Measurements from ENCODE around the gene ZNF467.
A peak's percentile ranks its signal among the peaks of the same experiment; 100 is the strongest.

The ZNF467 gene

GRCh38 chr7:149773446-149774236 is at the start of gene ZNF467:
Gene ZNF467, minus strand, starts transcription at chr7:149773588. Its CDS starts 2,556 bp downstream, at chr7:149771032.
- DNase-seq (ENCODE audit: low spot score): peak; percentile 36

- no peak for DNase-seq (ENCODE audit: low spot score)
Observed at GRCh38 chr7:149822353-149822943, 49.1 kb upstream of the ZNF467 start.

GRCh38 chr7:149821191-149822148 is 48.1 kb upstream of the ZNF467 start:
- DNase-seq (ENCODE audit: low spot score): no peak

GRCh38 chr7:149820622-149821190 is 47.3 kb upstream of the ZNF467 start:
- no peak for DNase-seq (ENCODE audit: low spot score)

- no peak for DNase-seq (ENCODE audit: low spot score)
Observed at GRCh38 chr7:149819961-149820340, 46.6 kb upstream of the ZNF467 start.

GRCh38 chr7:149819141-149819960 is 46.0 kb upstream of the ZNF467 start:
- DNase-seq (ENCODE audit: low spot score): no peak

- no peak for DNase-seq (ENCODE audit: low spot score)
Observed at GRCh38 chr7:149818536-149818840, 45.1 kb upstream of the ZNF467 start.

- no peak for DNase-seq (ENCODE audit: low spot score)
Observed at GRCh38 chr7:149817836-149818535, 44.6 kb upstream of the ZNF467 start.

- DNase-seq (ENCODE audit: low spot score): no peak
Observed at GRCh38 chr7:149817301-149817771, 43.9 kb upstream of the ZNF467 start.

- DNase-seq (ENCODE audit: low spot score): no peak
Observed at GRCh38 chr7:149816794-149817193, 43.4 kb upstream of the ZNF467 start.

- DNase-seq (ENCODE audit: low spot score): no peak
Observed at GRCh38 chr7:149816267-149816751, 42.9 kb upstream of the ZNF467 start.

- DNase-seq (ENCODE audit: low spot score): no peak
Observed at GRCh38 chr7:149815661-149816266, 42.4 kb upstream of the ZNF467 start.

- DNase-seq (ENCODE audit: low spot score): no peak
Observed at GRCh38 chr7:149815121-149815520, 41.7 kb upstream of the ZNF467 start.

GRCh38 chr7:149814494-149814893 is 41.1 kb upstream of the ZNF467 start:
- DNase-seq (ENCODE audit: low spot score): no peak

GRCh38 chr7:149813254-149814035 is 40.1 kb upstream of the ZNF467 start:
- no peak for DNase-seq (ENCODE audit: low spot score)

GRCh38 chr7:149811831-149812490 is 38.6 kb upstream of the ZNF467 start:
- no peak for DNase-seq (ENCODE audit: low spot score)

GRCh38 chr7:149811221-149811620 is 37.8 kb upstream of the ZNF467 start:
- no peak for DNase-seq (ENCODE audit: low spot score)

GRCh38 chr7:149809215-149809614 is 35.8 kb upstream of the ZNF467 start:
- DNase-seq (ENCODE audit: low spot score): no peak

GRCh38 chr7:149808311-149808710 is 34.9 kb upstream of the ZNF467 start:
- DNase-seq (ENCODE audit: low spot score): no peak
